Erythroblast (primary cell): ENCODE data around the gene PDE3A.

ENCODE experiments used
- GATA1 ChIP-seq: IDR thresholded peaks from 2 replicates; pipeline ENCODE4 v1.6.1; 2011; ENCODE audit warnings: low read depth, mild to moderate bottlenecking, control low read depth, low read length, moderate library complexity
- POLR2A ChIP-seq: IDR thresholded peaks from 2 replicates; pipeline ENCODE4 v1.6.1; 2011; ENCODE audit warnings: mild to moderate bottlenecking, low read length

- TF ChIP-seq POLR2A = no peak
- no peak for TF ChIP-seq GATA1
Measured at GRCh38 chr12:20491290-20491689, 123.0 kb downstream of the PDE3A start.
